Fibroblast of lung (primary cell): ENCODE measurements around the gene CYP4F11. TPM values are rescaled to one million over a fixed set of nuclear protein-coding genes. Genes with fewer than 3 reads are reported as not detected.

Experiments
- DNase-seq, 2 donors: peaks; one replicate each; pipeline versions ENCODE4 v3.0.0 to v3.0.0-alpha.2; 2010; ENCODE audit warnings: low read depth in 2 of 2
- H2AFZ ChIP-seq: 2 replicates; pipeline ENCODE4 v1.5.1; 2012; ENCODE audit warnings: low read length, control low read depth, inconsistent platforms
- H3K27ac ChIP-seq: 2 replicates; pipeline ENCODE4 v1.5.1; 2011; ENCODE audit warnings: low read length, control low read depth; ENCODE audit not compliant: insufficient read depth
- H3K27me3 ChIP-seq: 2 replicates; pipeline ENCODE4 v1.5.1; 2011; ENCODE audit warnings: mild to moderate bottlenecking, low read length; ENCODE audit not compliant: control insufficient read depth, insufficient read depth
- H3K36me3 ChIP-seq: 2 replicates; pipeline ENCODE4 v1.5.1; 2011; ENCODE audit warnings: low read length; ENCODE audit not compliant: control insufficient read depth, insufficient read depth
- H3K4me1 ChIP-seq: 2 replicates; pipeline ENCODE4 v1.5.1; 2011; ENCODE audit warnings: low read length; ENCODE audit not compliant: control insufficient read depth, insufficient read depth; ENCODE audit errors: extremely low read depth
- H3K4me2 ChIP-seq: 2 replicates; pipeline ENCODE4 v1.5.1; 2011; ENCODE audit warnings: low read length, control low read depth; ENCODE audit not compliant: insufficient read depth; ENCODE audit errors: extremely low read depth
- H3K4me3 ChIP-seq, 4 experiments: fragments of 200-600 bp in 1 of 4; sonication (generic) in 1 of 4; replicated peaks in 1 of 4; 2 replicates each; pipeline ENCODE4 v1.5.1; 2011 to 2016; ENCODE audit warnings: low read length in 4 of 4, low read depth in 3 of 4, mild to moderate bottlenecking in 3 of 4, control low read depth in 2 of 4, inconsistent platforms in 1 of 4, mixed read lengths in 1 of 4; ENCODE audit not compliant: insufficient read depth in 1 of 4; ENCODE audit errors: control extremely low read depth in 1 of 4
- H3K79me2 ChIP-seq: 2 replicates; pipeline ENCODE4 v1.5.1; 2012; ENCODE audit warnings: mild to moderate bottlenecking, low read length, inconsistent platforms; ENCODE audit not compliant: control insufficient read depth, insufficient read depth
- H3K9ac ChIP-seq: 2 replicates; pipeline ENCODE4 v1.5.1; 2011; ENCODE audit warnings: mild to moderate bottlenecking, low read length, control low read depth; ENCODE audit not compliant: insufficient read depth
- H3K9me3 ChIP-seq: 2 replicates; pipeline ENCODE4 v1.5.1; 2012; ENCODE audit warnings: low read depth, low read length; ENCODE audit not compliant: control insufficient read depth, insufficient read depth
- H4K20me1 ChIP-seq: 2 replicates; pipeline ENCODE4 v1.5.1; 2011; ENCODE audit warnings: low read length; ENCODE audit not compliant: control insufficient read depth, insufficient read depth; ENCODE audit errors: extremely low read depth
- EZH2 ChIP-seq: IDR thresholded peaks from 2 replicates; pipeline ENCODE4 v1.5.1; 2012; ENCODE audit warnings: low read length, control low read depth, mild to moderate bottlenecking; ENCODE audit errors: missing control alignments
- polyA plus RNA-seq, 2 donors: library from polyadenylated mRNA; depleted of rRNA in 1 of 2; stranded (reverse) in 1 of 2; unstranded in 1 of 2; fragments of >200 nt; gene quantifications; 2 replicates each; pipeline ENCODE4 v1.2.1, GENCODE V29; 2011 to 2012; ENCODE audit warnings: missing spikeins in 1 of 2
- total RNA-seq: library from RNA; depleted of rRNA; stranded (reverse); fragments of >200 nt; gene quantifications from 2 replicates; pipeline ENCODE4 v1.2.1, GENCODE V29; 2014
- TF ChIP-seq, protein P1 (sequence below), 2 donors: IDR thresholded peaks in 1 of 2; conservative IDR thresholded peaks in 1 of 2; 1 replicate in 1 of 2; 2 replicates in 1 of 2; pipeline ENCODE4 v1.5.1; 2011 to 2012; ENCODE audit warnings: low read length in 2 of 2, control low read depth in 1 of 2, inconsistent platforms in 1 of 2, low read depth in 1 of 2, mild to moderate bottlenecking in 1 of 2

The CYP4F11 gene
- total and polyA plus RNA-seq, 2 donors (not counting 1 experiment from before 2014, with no cell fraction given) = not detected

- no peak for DNase-seq
- Histone ChIP-seq H3K9me3 (no peaks in the 10 kb centered on the region), H3K4me2 (no peak overlapping the region), H3K9ac (no peak overlapping the region), H3K36me3 (no peaks in the 10 kb centered on the region), H3K27me3 (no peaks in the 10 kb centered on the region), H3K4me1 (no peaks in the 10 kb centered on the region), H3K27ac (no peak overlapping the region), H4K20me1 (no peaks in the 10 kb centered on the region), H3K4me3 (no peak overlapping the region), H2AFZ (no peak overlapping the region), H3K79me2 (no peaks in the 10 kb centered on the region)
- TF ChIP-seq EZH2 = no peak
- TF ChIP-seq, protein P1, sequence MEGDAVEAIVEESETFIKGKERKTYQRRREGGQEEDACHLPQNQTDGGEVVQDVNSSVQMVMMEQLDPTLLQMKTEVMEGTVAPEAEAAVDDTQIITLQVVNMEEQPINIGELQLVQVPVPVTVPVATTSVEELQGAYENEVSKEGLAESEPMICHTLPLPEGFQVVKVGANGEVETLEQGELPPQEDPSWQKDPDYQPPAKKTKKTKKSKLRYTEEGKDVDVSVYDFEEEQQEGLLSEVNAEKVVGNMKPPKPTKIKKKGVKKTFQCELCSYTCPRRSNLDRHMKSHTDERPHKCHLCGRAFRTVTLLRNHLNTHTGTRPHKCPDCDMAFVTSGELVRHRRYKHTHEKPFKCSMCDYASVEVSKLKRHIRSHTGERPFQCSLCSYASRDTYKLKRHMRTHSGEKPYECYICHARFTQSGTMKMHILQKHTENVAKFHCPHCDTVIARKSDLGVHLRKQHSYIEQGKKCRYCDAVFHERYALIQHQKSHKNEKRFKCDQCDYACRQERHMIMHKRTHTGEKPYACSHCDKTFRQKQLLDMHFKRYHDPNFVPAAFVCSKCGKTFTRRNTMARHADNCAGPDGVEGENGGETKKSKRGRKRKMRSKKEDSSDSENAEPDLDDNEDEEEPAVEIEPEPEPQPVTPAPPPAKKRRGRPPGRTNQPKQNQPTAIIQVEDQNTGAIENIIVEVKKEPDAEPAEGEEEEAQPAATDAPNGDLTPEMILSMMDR (conservative IDR thresholded peaks at IDR 0.05 in 1 of 2, IDR thresholded peaks at IDR 0.05 in 1 of 2; ENCODE audit: low read depth in 1 of 2, low read length in 2 of 2) = no peak
Observed at GRCh38 chr19:15864824-15865223, 69.5 kb downstream of the CYP4F11 start.

DNA sequence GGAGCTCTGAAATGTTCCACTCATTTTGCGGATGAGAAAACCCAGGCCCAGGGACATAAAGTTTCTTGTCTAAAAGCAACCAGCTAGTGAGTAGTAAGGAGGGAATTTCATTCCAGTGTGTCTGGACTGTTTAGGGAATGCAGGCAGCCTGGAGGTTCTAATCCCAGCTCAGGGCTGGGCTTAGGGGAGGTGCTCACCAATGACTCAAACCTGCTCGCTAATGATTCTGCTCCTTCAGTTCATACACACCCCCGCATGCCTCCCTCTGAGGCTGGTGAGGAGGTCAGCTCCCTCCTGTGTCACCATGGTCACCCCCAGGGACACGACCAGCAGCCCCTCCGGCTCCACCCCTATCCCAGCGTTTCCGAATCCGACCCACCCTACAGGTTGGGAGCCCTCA is 71.1 kb downstream of the CYP4F11 start:
- Histone ChIP-seq H4K20me1 (no peaks in the 10 kb centered on the region), H3K4me3 (no peak overlapping the region), H3K4me1 (no peaks in the 10 kb centered on the region), H3K9ac (no peak overlapping the region), H3K4me2 (no peak overlapping the region), H3K27me3 (no peaks in the 10 kb centered on the region), H3K36me3 (no peaks in the 10 kb centered on the region), H2AFZ (no peak overlapping the region), H3K9me3 (no peaks in the 10 kb centered on the region), H3K79me2 (no peaks in the 10 kb centered on the region), H3K27ac (no peak overlapping the region)
- DNase-seq = no peak
- TF ChIP-seq EZH2 = no peak
- TF ChIP-seq, protein P1 (conservative IDR thresholded peaks at IDR 0.05 in 1 of 2, IDR thresholded peaks at IDR 0.05 in 1 of 2; ENCODE audit: low read depth in 1 of 2, low read length in 2 of 2) = no peak

DNA sequence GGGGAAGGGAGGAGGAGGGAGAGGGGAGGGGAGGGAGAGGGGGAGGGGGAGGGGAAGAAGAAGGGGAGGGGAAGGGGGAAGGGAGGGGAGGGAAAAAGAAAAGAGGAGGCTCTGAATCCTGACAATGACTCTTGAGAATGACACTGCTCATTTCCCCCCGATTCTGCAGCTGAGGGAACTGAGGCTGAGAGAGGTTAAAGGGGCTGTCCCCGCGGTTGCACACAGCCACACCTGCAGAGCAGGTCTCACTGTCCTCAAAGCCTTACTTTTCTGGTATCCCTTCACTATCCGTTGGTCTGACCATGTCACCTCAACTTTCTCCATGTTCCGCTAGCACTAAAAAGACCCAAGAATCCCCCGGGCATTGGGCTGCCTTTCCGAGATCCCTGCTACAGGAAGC is 71.9 kb downstream of the CYP4F11 start:
- Histone ChIP-seq H4K20me1 (no peaks in the 10 kb centered on the region), H3K27ac (no peak overlapping the region), H3K79me2 (no peaks in the 10 kb centered on the region), H3K9me3 (no peaks in the 10 kb centered on the region), H3K9ac (no peak overlapping the region), H3K36me3 (no peaks in the 10 kb centered on the region), H3K27me3 (no peaks in the 10 kb centered on the region), H3K4me1 (no peaks in the 10 kb centered on the region), H2AFZ (no peak overlapping the region), H3K4me3 (no peak overlapping the region), H3K4me2 (no peak overlapping the region)
- no peak for TF ChIP-seq EZH2
- TF ChIP-seq, protein P1 (conservative IDR thresholded peaks at IDR 0.05 in 1 of 2, IDR thresholded peaks at IDR 0.05 in 1 of 2; ENCODE audit: low read depth in 1 of 2, low read length in 2 of 2) = no peak
- no peak for DNase-seq

Other genes starting within 250 kb of the CYP4F11 start
- not detected in 2 replicates for gene OR10H2, start 206.5 kb downstream of the CYP4F11 start, total RNA-seq
- gene OR10H2, start 206.5 kb downstream of the CYP4F11 start, polyA plus RNA-seq = not detected in 2 replicates
- not detected in 2 replicates for gene OR10H3, start 196.5 kb downstream of the CYP4F11 start, total RNA-seq
- not detected in 2 replicates for gene OR10H3, start 196.5 kb downstream of the CYP4F11 start, polyA plus RNA-seq
- not detected in 2 replicates for gene OR10H5, start 146.9 kb downstream of the CYP4F11 start, total RNA-seq
- not detected in 2 replicates for gene OR10H5, start 146.9 kb downstream of the CYP4F11 start, polyA plus RNA-seq
- gene OR10H1, start 118.9 kb downstream of the CYP4F11 start, total RNA-seq = not detected in 2 replicates
- not detected in 2 replicates for gene OR10H1, start 118.9 kb downstream of the CYP4F11 start, polyA plus RNA-seq
- not detected in 2 replicates for gene CYP4F2, start 36.5 kb downstream of the CYP4F11 start, total RNA-seq
- gene CYP4F2, start 36.5 kb downstream of the CYP4F11 start, polyA plus RNA-seq = not detected in 2 replicates
- gene OR10H4, start 14.5 kb upstream of the CYP4F11 start, total RNA-seq = not detected in 2 replicates
- gene OR10H4, start 14.5 kb upstream of the CYP4F11 start, polyA plus RNA-seq = not detected in 2 replicates
- 720 and 822 TPM in 2 replicates for gene TPM4, start 142.0 kb upstream of the CYP4F11 start, total RNA-seq
- gene TPM4, start 142.0 kb upstream of the CYP4F11 start, polyA plus RNA-seq = 1,637 and 2,577 TPM in 2 replicates
- gene RAB8A, start 177.4 kb upstream of the CYP4F11 start, total RNA-seq = 47.5 and 77.6 TPM in 2 replicates
- 104 and 128 TPM in 2 replicates for gene RAB8A, start 177.4 kb upstream of the CYP4F11 start, polyA plus RNA-seq
- not detected in 2 replicates for gene HSH2D, start 209.2 kb upstream of the CYP4F11 start, total RNA-seq
- not detected in 2 replicates for gene HSH2D, start 209.2 kb upstream of the CYP4F11 start, polyA plus RNA-seq
- gene CIB3, start 239.0 kb upstream of the CYP4F11 start, total RNA-seq = not detected in 2 replicates
- not detected in 2 replicates for gene CIB3, start 239.0 kb upstream of the CYP4F11 start, polyA plus RNA-seq